Measurements from ENCODE around the gene INPP4B.

DNA sequence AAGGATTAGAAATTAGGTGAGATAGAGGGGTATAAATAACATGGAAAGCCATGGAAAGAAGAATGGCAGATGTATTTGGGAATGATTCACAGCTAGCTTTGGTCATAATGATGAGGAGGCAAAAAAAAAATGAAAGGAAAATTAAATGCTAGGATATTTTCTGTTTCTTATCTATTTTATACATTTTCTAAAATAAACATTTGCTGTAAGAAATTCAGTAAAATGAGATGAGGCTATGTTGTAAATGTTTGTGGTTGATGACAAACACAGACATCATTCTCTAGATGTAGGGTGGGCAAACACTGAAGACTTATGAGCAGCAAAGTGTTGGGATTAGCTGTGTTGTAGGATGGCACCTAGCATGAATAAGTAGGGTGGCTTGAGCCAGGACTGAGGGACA, 802.6 kb downstream of the INPP4B start:
- TF ChIP-seq, protein P1, sequence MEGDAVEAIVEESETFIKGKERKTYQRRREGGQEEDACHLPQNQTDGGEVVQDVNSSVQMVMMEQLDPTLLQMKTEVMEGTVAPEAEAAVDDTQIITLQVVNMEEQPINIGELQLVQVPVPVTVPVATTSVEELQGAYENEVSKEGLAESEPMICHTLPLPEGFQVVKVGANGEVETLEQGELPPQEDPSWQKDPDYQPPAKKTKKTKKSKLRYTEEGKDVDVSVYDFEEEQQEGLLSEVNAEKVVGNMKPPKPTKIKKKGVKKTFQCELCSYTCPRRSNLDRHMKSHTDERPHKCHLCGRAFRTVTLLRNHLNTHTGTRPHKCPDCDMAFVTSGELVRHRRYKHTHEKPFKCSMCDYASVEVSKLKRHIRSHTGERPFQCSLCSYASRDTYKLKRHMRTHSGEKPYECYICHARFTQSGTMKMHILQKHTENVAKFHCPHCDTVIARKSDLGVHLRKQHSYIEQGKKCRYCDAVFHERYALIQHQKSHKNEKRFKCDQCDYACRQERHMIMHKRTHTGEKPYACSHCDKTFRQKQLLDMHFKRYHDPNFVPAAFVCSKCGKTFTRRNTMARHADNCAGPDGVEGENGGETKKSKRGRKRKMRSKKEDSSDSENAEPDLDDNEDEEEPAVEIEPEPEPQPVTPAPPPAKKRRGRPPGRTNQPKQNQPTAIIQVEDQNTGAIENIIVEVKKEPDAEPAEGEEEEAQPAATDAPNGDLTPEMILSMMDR (conservative IDR thresholded peaks at IDR 0.05 in 1 of 2, IDR thresholded peaks at IDR 0.05 in 1 of 2; ENCODE audit: low read depth in 1 of 2, low read length in 2 of 2), result no peak
- no peak for TF ChIP-seq EZH2 (IDR thresholded peaks at IDR 0.05; ENCODE audit: low read length, missing control alignments)

Data from fibroblast of lung (primary cell).